22Rv1 (cell line): ENCODE results near the gene PLCB1.

Experiments used
- CTCF ChIP-seq: fragments of 450-650 bp; IDR thresholded peaks from 2 replicates; pipeline ENCODE4 v1.5.1; 2017; ENCODE audit warnings: mild to moderate bottlenecking
- ZFX ChIP-seq: fragments of 450-650 bp; IDR thresholded peaks from 2 replicates; pipeline ENCODE4 v1.6.1; 2017; ENCODE audit warnings: antibody characterized with exemption, borderline replicate concordance

- no peak for TF ChIP-seq CTCF
- no peak for TF ChIP-seq ZFX
These were observed 514.6 kb downstream of the PLCB1 start for GRCh38 chr20:8646716-8647115.
